HG02588 (cell line): Measurements from ENCODE around the gene LRRC46.

Source experiments
- ATAC-seq: cut with Tn5 transposase; IDR thresholded peaks from one replicate; pipeline ENCODE4 v1.9.1; 2021; ENCODE audit warnings: mild to moderate bottlenecking, moderate library complexity; ENCODE audit not compliant: unreplicated experiment

LRRC46 gene

DNA sequence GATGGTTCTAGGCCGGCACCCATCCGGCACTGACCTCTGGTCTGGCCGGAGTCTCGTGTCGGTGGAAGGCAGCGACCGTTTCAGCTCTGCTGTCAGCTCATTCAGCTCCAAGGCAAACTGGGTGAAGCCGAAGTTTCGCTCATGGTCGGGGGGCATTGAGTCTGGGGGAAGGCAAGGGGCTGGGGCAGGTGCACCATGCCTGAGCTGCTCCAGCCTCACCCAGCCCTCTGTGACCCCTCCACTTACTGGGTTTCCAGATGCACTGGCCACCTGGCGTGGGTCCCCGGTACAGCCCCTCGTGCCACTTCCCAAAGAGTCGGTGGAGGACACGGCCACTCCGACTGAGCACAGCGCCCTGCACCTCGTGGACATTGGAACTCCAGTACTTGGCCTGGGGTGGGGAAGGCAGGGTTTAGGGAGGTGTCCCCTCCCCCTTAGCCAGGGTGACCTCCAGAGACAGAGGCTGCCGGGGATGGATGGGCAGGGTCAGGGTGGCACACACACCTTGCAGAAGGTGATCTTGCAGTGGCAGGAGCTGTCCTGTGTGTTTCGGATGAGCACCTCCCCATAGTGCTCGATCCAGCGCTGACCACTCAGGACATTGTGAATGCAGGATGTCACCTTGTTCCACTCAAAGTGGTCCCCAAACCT is 22.5 kb upstream of the LRRC46 start:
- no peak for ATAC-seq

DNA sequence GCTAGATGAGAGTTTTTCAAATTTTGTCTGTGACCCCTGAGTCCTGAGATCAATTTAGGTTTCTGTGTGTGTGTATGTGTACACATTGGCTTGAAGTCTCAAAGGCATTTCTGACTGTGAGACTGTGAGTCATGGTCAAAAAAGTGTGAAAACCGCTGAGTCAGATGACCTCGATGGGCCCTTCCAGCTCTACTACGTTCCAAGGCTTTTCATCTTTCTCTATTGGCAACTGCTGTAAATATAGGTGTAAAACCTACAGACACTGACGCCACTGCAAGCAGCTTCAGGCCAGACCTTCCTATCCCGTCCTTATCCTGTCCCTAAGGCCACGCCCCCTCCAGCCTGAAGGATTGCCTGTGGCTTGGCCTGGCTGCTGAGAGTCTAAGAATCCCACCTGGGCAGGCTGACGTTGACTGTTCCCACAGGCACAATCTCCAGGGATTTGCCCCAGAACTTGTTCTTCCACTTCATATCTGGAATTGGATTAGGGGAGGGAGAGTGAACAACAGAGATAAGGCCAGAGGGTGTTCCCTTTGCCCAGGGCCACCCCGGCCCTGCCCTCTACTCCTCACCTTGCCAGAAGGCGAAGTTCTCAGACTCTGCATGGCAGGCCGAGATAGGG is 21.2 kb upstream of the LRRC46 start:
- no peak for ATAC-seq

DNA sequence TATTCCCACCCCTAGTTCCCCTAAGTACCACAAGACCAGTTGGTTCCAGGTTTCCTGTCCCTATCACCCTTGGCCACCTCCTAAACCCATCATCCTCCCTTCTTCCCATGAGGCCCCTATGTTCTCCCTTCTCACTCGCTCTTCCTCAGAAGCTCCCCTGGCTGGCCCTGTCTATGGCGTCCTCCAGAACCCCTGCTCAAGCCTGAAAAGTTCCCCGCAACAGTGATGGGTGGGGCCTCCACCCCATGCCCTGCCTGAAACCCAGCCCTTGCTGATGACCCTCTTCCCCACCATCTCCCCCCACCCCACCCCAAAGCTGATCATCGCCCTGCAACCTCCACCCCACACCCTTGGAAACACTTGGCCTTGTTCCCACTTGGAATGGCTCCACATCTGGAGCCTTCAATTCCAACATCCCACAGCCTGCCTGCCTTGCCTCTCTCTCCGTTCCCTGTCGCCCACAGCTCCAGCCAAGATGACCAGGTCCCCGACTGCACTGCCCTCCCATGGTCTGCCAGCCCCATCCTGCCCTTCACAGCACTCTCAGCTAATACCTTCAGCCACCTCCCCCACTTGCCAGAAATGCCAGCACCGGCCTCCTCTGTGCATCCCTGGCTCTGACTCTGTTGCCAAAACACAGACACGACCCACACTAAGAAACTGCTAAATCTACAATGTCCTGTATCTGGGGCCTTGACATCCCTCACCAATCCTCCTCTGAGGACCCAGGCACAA is 20.4 kb upstream of the LRRC46 start:
- ATAC-seq = no peak

DNA sequence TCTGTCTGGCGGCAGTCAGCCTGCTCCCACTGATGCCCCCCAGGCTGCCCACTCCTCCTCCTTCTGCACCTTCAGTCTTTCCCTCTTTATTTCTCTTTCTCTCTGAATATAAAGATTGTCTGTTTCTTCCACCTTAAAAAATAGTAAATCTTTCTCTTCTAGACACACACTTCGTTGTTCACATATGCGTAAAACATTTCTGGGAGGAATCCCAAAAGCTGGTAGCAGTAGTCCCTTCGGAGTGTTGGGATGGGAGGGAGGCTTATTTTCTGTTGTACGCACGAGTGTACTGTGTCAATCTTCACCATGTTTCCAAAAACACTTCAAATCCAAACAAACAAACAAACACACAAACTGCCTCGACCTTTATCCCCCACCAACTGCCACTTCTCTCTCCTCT is 19.8 kb upstream of the LRRC46 start:
- no peak for ATAC-seq

DNA sequence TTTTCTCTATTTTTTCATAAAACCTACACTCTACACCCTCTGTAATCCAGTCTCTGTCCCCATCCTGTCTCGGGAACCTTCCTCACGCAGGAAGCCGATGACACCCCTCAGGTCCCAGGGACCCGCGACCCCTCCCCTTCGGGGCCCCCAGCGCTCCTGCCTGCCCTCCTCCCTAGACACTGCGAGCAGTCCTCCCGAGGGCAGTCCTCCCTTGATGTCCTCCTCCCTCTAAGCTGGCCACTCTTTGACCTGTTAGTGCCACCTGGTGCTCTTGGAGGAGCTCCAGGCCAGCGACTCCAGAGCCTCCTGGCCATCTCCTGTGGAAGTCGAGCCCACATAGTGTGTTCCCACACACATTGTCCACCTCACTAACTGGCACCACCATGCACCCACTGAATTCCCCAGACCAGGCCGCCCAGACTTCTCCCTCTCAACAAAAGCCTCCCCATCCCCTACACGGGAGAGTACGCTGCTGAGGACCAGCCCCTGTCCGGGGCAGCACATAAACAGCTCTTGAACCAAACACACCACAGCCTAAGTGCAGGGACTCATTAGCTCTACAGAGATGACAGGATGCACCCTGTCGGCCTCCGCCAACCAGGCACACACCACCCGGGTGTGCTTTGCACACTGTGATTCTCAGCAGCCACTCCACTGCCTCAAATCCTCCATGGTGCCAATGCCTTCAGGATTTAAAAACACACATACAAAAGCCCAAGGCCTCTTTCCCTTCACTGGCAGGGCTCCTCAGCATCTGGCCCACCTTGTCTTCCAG is 19.1 kb upstream of the LRRC46 start:
- no peak for ATAC-seq

DNA sequence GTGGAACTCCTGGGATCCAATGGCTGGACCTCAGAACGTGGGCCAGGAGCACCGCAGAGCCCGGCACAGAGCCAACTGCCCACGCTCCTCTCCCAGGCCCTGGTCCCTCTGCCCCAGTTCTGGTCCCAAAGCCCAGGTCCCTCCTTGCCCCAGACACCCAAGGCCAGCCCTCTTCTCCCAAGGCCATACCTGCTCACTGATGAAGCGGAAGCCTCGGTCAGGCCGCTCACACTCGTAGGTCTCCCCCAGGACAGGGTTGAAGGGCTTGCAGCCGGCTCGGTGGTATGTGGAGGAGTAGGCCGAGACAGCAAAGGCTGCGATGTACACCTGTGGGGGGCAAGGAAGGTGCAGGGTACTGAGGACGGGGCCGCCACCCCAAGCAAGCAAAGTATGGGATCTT is 18.4 kb upstream of the LRRC46 start:
- no peak for ATAC-seq

DNA sequence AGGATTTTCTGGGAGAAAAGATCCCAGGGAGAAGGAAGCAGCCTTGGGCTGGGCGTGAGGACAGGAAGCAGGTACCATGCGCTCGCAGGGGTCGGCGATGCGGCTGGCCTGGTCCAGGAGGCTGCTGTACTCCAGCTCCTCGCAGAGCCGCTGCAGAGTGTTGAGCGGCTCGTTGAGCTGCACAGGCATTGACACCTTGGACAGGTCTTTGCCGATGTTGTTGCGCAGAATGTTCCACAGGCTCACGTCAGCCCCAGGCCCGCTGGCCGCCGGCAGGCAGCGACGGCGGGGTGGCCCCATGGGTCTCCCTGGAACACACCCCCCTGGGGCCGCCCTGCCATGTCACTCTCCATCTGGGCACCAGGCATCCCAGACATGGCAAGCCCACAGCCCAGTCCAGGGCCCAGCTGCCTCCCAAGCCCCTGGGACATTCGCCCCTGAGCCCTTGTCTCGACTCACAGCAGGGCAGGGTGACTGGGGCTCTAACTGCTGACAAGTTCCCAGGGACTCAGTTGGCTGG is 17.9 kb upstream of the LRRC46 start:
- no peak for ATAC-seq

DNA sequence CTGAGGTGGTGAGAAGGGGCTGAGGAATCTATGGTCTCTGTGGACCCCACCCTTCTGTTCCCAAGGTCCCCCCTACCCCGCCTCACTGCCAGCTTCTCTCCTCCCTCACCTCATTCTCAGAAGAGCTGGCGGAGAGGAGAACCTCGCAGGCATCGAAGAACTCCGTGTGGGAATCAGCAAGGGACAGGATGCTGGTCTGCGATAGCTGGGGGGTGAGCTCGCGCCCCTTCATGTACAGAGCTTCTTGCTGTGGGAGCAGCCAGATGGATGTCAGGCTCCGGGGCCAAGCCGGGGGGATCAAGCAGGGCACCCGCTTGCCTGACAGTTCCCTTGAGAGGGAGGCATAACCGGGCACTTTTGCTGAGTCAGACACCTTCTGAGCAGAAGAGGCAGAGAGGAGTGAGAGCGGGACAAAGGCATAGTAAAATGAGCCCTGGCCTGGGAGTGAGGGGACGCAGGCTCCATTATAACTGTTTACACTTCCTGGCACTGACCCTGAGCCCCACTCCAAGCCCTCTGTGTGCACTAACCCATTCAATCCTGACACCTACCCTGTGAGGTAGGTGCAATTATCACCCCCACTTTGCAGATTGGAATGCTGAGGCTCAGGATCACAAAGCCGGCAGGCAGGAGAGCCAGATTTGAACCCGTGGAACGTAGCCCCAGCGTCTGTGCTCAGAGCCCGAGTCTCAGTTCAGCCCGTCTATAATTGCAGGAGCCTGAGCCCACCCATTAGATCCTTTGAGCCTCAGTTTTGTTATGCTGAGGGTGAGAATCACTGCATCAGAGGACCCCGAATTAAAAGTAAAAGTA is 16.2 kb upstream of the LRRC46 start:
- ATAC-seq = no peak

DNA sequence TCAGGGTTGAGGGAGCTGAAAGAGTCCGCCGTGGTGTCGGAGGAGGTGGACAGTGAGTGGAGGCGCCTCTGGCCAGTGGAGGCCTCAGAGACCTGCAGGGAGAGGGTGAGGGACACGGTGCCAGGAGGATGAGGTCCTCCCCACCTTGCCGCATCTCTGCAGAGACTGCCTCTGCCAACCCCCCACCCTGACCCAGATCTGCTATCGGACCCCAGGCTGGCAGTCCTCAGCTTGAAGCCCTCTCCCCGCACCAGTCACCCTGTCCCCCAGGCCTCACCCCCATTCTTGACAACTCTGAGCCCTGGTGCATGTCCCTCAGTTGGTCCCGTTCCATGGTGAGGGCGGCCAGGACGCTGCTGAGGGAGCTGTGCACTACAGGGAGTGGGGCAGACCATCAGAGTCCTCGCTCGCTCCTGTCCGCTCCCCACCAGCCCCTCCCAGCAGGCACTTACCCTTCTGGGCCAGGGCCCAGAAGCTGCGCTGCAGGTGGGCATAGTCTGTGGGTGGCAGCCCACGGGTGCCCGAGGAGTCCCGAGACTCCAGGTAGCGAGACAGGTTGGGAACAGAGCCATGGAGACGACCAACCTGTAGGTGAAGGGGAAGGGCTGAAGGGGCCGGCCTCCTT is 15.2 kb upstream of the LRRC46 start:
- no peak for ATAC-seq

DNA sequence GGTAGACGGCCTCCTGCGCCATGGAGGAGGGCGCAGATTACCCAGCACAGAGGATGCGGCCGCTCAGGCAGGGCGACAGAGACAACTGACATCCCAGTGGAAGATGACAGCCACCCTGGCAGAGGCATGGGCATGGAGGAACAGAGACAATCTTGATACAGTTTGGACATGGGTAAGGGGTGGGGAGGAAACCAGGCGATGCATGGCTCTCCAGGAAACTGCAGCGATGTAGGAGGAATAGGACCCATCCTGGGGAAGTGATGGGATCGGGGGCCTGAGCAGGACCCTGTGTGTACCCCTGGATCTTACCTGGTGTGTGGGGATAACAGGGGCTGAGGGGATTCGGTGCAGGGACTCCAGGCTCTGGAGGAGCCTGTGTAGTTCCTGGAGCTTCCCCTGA is 14.5 kb upstream of the LRRC46 start:
- no peak for ATAC-seq

DNA sequence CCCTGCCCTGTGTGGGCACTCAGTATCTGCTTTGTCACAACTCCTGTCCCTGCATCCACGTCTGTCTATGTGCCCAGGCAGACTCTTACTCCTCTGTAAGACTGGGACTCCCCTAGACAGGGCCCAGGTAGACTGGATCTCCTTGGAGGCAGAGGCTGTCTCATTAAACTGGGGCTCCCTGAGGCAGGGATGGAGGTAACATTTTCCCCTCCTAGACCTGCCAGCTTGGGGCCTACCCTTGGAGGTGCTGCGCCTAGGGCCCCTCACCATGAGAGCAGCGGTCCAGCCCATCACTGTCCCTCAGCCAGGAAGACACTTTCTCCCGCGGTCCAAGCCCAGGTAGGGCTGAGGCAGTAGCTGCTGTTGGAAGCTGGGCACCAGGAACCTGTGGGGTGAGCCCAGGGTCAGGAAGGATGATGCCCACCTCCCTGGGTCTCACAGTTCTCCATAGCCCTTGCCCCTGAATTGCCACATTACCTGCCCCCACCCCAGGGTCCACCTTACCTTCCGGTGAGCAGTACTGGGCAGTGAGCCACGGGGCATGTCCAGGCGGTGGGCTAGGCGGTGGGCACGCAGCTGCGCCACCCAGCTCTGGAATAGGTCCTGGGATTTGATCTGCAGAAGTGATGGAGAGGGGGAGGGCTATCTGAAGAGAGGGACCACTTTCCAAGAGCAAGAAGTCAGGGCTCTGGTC is 13.3 kb upstream of the LRRC46 start:
- no peak for ATAC-seq

DNA sequence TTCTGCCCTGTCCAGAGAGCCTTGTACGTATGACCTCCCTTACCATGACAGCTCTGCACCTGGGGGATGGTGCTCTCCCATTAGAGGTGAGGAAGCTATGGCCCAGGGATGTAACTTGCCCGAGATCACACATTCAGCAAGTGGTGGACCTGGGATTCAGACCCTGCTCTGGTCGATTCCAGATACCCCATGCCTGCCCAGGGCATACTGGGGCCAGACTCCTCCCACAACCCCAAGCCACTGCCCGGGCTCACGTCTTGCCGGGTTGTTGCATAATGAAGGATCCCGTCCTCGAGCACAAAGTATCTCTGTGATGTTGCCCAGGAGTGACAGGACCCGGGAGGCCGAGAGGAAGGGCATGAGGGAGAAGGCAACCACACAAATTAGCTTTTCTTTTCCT is 12.0 kb upstream of the LRRC46 start:
- ATAC-seq = no peak

DNA sequence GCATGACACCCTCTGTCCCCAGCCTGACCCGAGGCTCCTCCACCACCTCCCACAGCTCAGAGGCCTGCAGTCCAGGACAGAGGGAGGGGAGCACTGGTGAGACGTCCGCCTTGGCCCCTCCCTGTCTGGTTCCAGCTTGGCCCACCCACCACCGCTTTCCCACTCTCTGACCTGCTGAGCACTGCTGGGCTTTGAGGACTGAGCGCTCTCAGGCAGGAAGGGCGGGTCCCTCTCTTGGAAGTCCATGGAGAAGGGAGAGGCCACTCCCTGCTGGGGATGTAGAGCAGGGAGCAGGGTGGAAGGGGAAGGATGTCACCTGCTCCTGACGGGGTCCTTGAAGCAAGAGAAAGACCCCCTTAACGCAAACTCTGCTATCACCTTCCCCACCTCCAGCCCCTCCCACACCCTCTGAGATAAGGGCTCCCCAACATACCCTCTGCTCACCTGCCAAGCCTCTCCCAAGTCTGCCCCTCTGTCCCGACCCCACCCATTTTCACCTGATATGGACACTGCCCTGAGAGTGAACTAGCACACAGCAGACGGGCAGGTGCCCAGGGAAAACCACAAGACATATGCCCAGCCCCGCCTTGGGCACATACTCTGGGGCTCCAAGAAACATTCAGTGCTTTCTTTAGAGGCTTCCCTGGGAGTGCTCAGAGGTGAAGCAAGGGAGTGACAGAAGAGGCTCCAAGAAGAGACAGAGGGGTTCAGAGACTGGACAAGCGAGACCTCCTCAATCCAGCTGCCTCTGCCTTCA is 11.3 kb upstream of the LRRC46 start:
- no peak for ATAC-seq

DNA sequence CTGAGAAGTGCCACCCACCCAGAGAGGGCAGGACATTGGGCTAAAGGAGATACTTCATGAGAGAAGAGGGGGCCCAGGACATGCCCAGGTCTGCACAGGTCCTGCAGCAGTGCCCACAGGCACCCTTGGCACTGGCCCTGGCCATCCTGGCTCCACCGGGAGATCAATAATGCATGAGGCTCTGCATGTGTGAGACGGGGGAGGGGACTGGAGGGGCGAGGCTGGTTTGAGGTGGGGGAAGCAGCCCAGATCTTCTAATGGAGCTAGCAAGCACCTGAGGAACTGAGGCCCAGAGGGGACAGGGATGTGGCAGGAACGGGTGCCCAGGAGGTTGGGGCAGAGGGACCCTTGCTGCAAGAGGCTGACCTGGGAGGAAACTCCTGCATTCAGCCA is 10.4 kb upstream of the LRRC46 start:
- ATAC-seq = no peak

DNA sequence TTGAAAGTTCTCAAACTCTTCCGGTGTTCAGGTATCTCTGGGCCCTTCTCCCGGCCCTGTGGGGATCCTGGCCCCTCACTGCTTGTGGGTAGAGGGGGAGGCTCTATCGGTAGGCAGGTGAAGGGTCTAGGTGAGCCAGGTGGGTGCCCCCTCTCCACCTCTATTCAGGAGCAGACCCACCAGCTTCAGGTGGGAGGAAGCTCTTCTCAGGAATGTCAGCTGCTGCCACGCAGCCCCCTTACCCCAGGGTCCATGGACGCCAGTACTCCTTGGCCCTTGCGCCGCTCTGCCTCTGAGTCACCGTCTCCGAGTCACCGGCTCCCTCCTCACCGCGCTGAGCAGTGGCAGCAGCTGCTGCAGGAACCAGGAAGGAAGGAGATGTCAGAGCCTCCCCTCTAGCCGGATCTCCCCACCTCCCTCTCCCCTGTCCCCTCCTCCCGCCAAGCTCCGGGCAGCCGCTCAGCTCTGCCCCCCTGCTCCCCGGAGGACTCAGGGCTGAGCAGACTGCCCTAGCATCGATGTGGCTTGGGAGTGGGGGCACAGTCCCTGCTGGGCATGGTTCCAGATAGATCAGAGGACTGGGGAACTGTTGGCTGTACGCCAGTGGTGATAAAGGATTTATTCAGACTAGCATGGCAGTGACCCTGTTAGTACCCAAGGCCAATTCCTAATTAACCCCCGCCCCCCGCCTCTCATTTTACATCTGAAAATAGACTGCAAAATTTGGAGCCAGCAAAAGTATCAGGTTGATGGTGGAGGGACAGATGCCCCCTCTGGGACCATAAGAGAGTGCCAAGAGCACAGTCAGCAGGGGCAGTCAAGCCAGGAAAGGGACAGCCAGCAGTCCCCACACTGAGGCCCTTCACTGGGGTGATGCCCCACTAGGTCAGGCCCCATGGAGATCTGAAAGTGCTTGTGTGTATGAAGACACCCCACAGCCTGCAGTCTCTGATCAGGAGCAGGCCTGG is 9.8 kb upstream of the LRRC46 start, which contains the start of gene OSBPL7:
Gene OSBPL7 (minus strand): TSS at position 371 of the 968 bp plus-strand sequence. CDS start 1,516 bp downstream, outside the sequence.
- peak; percentile 77 for ATAC-seq

DNA sequence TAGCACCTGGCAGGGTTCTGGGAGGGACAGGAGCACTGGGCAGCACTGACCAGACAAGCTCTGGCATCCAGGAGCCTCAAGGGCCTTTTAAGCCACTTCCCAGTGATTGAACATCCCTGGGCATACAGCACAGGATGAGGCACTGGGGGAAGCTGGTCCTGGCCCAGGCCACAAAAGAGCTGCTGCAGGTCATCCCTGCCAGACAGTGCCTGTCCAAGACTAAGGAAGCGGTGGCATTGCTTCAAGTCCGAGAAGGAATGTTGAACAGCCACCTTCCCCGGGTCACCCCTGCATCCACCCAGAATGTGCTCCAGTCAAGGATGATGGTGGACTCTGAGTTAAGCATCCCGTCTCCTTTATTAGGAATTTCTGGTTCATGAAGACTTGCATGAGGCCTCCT is 8.7 kb upstream of the LRRC46 start:
- ATAC-seq = no peak

DNA sequence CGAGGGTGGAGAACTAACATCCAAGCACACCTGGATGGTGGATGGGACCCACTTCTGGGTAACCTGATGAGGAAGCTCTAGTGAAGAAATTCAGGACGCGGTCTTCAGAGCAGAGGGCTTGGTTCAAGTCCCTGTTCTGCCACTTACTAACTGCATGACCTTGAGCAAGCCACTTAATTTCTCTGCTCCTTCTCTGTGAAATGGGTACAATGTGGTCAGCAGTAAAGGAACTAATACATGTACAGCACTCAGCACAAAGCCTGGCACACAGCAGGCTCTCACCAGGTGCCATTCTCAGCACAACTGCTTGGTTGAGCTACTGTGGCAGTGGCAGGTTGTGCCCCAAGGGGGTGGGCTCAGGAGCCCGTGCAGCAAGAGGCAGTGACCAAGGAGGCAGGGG is 8.0 kb upstream of the LRRC46 start:
- no peak for ATAC-seq
